ENCODE results near the gene GRHPR.

The GRHPR gene

GRCh38 chr9:37414503-37414943 is 8.0 kb upstream of the GRHPR start:
- H3K27ac ChIP-seq (ENCODE audit: insufficient read depth in 1 of 2, low read depth in 1 of 2, low read length in 2 of 2, poor library complexity in 1 of 2, severe bottlenecking in 2 of 2) = no peak overlapping the region
- H3K4me3 ChIP-seq (ENCODE audit: control insufficient read depth in 1 of 7, extremely low read depth in 1 of 7, insufficient read depth in 4 of 7, low read depth in 2 of 7, low read length in 6 of 7) = no peak overlapping the region
- H3K36me3 ChIP-seq (ENCODE audit: control insufficient read depth in 4 of 4, insufficient read depth in 4 of 4, low read length in 3 of 4) = no peaks in the 10 kb centered on the region
- no peaks in the 10 kb centered on the region for H3K27me3 ChIP-seq (replicated peaks in 2 of 5; ENCODE audit: control insufficient read depth in 4 of 5, insufficient read depth in 5 of 5, low read length in 4 of 5)
- no peaks in the 10 kb centered on the region for H3K4me1 ChIP-seq (ENCODE audit: control extremely low read depth in 1 of 4, control insufficient read depth in 4 of 4, insufficient read depth in 4 of 4, low read length in 3 of 4)
- no peak for DNase-seq
- POLR2A ChIA-PET = no interaction called here
- CTCF ChIA-PET = interaction anchor here (1.2 to 2.4 kb wide), 10 partner anchors 9 to 95 kb away, joined by 3 to 8 read pairs (median 3); no protein-coding TSS in a partner anchor
- no peaks in the 10 kb centered on the region for H3K9me3 ChIP-seq (ENCODE audit: control extremely low read depth in 1 of 5, control insufficient read depth in 4 of 5, insufficient read depth in 2 of 5, low read depth in 1 of 5, low read length in 4 of 5)
- WGBS (ENCODE audit: insufficient coverage) = 94% methylated on average over 10 of the region's 10 CpGs

DNA sequence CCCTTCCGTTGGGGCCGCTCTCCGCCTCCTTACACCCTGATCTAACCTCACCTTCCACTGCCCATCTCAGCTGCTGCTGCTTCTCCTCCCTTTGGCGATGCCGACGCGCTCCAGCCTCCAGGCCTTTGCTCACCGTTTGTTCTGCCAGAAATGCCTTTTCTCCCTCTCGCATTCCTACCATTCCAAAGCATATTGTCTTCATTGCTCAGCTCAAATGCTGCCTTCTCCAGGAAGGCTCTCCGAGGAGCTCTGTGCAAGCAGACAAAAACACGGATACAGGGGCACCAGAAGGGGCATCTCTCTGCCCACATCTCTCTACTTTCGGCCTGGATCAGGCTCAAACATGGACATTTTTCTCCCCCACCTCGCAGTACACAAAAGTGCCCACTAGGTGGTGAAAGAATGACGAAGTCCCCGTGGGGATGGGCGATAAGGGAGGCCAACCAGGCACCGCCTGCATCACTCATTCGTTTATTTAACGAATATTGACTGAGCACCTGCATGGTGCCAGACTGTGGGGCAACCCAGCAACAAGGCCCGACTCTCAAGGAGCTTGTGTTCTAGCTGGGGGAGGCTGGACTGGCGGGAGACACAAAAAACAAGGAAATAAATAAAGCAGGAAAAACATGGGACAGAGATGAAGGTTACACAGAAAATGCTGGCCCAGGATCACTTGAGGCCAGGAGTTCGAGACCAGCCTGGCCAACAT is 7.3 kb upstream of the GRHPR start:
- H3K36me3 ChIP-seq (ENCODE audit: control insufficient read depth in 4 of 4, insufficient read depth in 4 of 4, low read length in 3 of 4) = no peaks in the 10 kb centered on the region
- 31% methylated on average over 16 of the region's 22 CpGs for WGBS (ENCODE audit: insufficient coverage)
- no peak overlapping the region for H3K27ac ChIP-seq (ENCODE audit: insufficient read depth in 1 of 2, low read depth in 1 of 2, low read length in 2 of 2, poor library complexity in 1 of 2, severe bottlenecking in 2 of 2)
- ChIA-PET POLR2A (no interaction called here), CTCF (interaction anchor here (0.8 to 2.4 kb wide), 14 partner anchors 9 to 94 kb away, joined by 3 to 8 read pairs (median 3); no protein-coding TSS in a partner anchor)
- H3K9me3 ChIP-seq (ENCODE audit: control extremely low read depth in 1 of 5, control insufficient read depth in 4 of 5, insufficient read depth in 2 of 5, low read depth in 1 of 5, low read length in 4 of 5) = no peaks in the 10 kb centered on the region
- no peak overlapping the region for H3K4me3 ChIP-seq (ENCODE audit: control insufficient read depth in 1 of 7, extremely low read depth in 1 of 7, insufficient read depth in 4 of 7, low read depth in 2 of 7, low read length in 6 of 7)
- no peaks in the 10 kb centered on the region for H3K4me1 ChIP-seq (ENCODE audit: control extremely low read depth in 1 of 4, control insufficient read depth in 4 of 4, insufficient read depth in 4 of 4, low read length in 3 of 4)
- no peaks in the 10 kb centered on the region for H3K27me3 ChIP-seq (replicated peaks in 2 of 5; ENCODE audit: control insufficient read depth in 4 of 5, insufficient read depth in 5 of 5, low read length in 4 of 5)
- DNase-seq = peak; percentile 74 to 88 (median 85)

GRCh38 chr9:37417252-37417803 is 5.2 kb upstream of the GRHPR start:
- Histone ChIP-seq H3K9me3 (ENCODE audit: control extremely low read depth in 1 of 5, control insufficient read depth in 4 of 5, insufficient read depth in 2 of 5, low read depth in 1 of 5, low read length in 4 of 5) (no peaks in the 10 kb centered on the region), H3K27ac (ENCODE audit: insufficient read depth in 1 of 2, low read depth in 1 of 2, low read length in 2 of 2, poor library complexity in 1 of 2, severe bottlenecking in 2 of 2) (no peak overlapping the region), H3K4me1 (ENCODE audit: control extremely low read depth in 1 of 4, control insufficient read depth in 4 of 4, insufficient read depth in 4 of 4, low read length in 3 of 4) (peaks cover 0 to 9% (median 7%) of the 10 kb centered on the region in 4 experiments), H3K36me3 (ENCODE audit: control insufficient read depth in 4 of 4, insufficient read depth in 4 of 4, low read length in 3 of 4) (no peaks in the 10 kb centered on the region), H3K4me3 (ENCODE audit: control insufficient read depth in 1 of 7, extremely low read depth in 1 of 7, insufficient read depth in 4 of 7, low read depth in 2 of 7, low read length in 6 of 7) (no peak overlapping the region), H3K27me3 (replicated peaks in 2 of 5; ENCODE audit: control insufficient read depth in 4 of 5, insufficient read depth in 5 of 5, low read length in 4 of 5) (no peaks in the 10 kb centered on the region)
- ChIA-PET CTCF (interaction anchor here (2.2 kb wide), 1 partner anchor 10 kb away, joined by 10 read pairs; no protein-coding TSS in a partner anchor), POLR2A (no interaction called here)
- 94% methylated on average over 8 of the region's 9 CpGs for WGBS (ENCODE audit: insufficient coverage)
- no peak for DNase-seq

DNA sequence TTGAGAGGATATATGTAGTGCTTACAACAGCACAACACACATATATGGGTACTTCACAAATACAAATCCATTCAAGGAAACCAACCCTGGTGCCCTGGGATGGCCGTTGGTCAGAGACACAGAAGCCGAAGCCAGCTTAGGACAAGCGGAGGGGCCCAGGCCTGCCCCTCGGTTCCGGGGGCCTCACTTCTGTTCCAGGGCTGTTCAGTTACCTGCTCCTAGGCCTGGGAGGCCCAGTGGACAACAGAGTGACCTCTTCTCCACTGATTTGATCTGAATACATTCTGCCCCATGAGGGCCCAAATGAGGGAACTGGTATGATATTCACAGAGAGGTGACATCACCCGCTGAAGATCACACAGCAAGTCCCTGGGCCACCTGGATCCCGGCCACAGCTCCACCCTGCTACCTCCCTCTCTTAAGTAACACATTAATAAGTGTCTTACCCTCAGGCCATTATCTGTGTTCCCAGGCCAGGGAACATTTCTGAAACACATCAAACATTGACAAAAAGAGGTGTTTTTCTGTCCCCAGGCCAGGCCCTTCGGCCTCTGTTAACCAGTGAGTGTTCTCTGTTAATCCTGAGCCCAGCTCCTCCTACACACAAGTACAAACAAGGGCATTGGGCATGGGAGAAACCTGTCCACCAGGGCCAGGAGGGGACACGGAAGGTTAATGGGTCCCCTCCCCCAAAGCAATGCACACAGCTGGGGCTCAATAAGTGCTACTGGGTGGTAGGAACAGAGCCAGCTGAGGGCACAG is 4.5 kb upstream of the GRHPR start:
- WGBS (ENCODE audit: insufficient coverage) = 95% methylated on average over 8 of the region's 9 CpGs
- ChIA-PET CTCF (interaction anchor here (1.0 to 2.2 kb wide), 2 partner anchors 11 to 429 kb away, joined by 3 to 10 read pairs; no protein-coding TSS in a partner anchor), POLR2A (interaction anchor here (0.6 kb wide), 1 partner anchor 63 kb away, joined by 3 read pairs; no protein-coding TSS in a partner anchor)
- Histone ChIP-seq H3K27me3 (replicated peaks in 2 of 5; ENCODE audit: control insufficient read depth in 4 of 5, insufficient read depth in 5 of 5, low read length in 4 of 5) (no peaks in the 10 kb centered on the region), H3K4me3 (ENCODE audit: control insufficient read depth in 1 of 7, extremely low read depth in 1 of 7, insufficient read depth in 4 of 7, low read depth in 2 of 7, low read length in 6 of 7) (no peak overlapping the region), H3K4me1 (ENCODE audit: control extremely low read depth in 1 of 4, control insufficient read depth in 4 of 4, insufficient read depth in 4 of 4, low read length in 3 of 4) (peaks cover 0 to 13% (median 10%) of the 10 kb centered on the region in 4 experiments), H3K36me3 (ENCODE audit: control insufficient read depth in 4 of 4, insufficient read depth in 4 of 4, low read length in 3 of 4) (no peaks in the 10 kb centered on the region), H3K9me3 (ENCODE audit: control extremely low read depth in 1 of 5, control insufficient read depth in 4 of 5, insufficient read depth in 2 of 5, low read depth in 1 of 5, low read length in 4 of 5) (no peaks in the 10 kb centered on the region), H3K27ac (ENCODE audit: insufficient read depth in 1 of 2, low read depth in 1 of 2, low read length in 2 of 2, poor library complexity in 1 of 2, severe bottlenecking in 2 of 2) (no peak overlapping the region)
- DNase-seq = no peak

DNA sequence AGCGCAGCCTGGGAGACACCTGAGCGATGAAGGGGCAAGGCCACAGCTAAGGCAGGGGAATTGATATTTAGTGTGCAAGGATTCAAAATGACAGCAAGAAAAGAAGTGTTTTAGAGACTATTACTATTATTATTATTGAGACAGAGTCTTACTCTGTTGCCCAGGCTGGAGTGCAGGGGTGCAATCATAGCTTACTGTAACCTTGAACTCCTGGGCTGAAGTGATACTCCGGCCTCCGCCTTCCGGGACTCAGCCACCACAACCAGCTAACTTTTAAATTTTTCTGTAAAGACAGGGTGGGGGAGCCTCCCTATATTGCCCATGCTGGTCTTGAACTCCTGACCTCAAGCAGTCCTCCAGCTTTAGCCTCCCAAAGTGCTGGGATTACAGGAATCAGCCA is 3.3 kb upstream of the GRHPR start:
- ChIA-PET CTCF (interaction anchor here (0.8 to 2.2 kb wide), 3 partner anchors 12 to 430 kb away, joined by 3 to 10 read pairs (median 3); no protein-coding TSS in a partner anchor), POLR2A (no interaction called here)
- no peak for DNase-seq
- H3K27ac ChIP-seq (ENCODE audit: insufficient read depth in 1 of 2, low read depth in 1 of 2, low read length in 2 of 2, poor library complexity in 1 of 2, severe bottlenecking in 2 of 2) = no peak overlapping the region
- peaks cover 0 to 24% (median 21%) of the 10 kb centered on the region in 4 experiments for H3K4me1 ChIP-seq (ENCODE audit: control extremely low read depth in 1 of 4, control insufficient read depth in 4 of 4, insufficient read depth in 4 of 4, low read length in 3 of 4)
- H3K4me3 ChIP-seq (ENCODE audit: control insufficient read depth in 1 of 7, extremely low read depth in 1 of 7, insufficient read depth in 4 of 7, low read depth in 2 of 7, low read length in 6 of 7) = no peak overlapping the region
- H3K36me3 ChIP-seq (ENCODE audit: control insufficient read depth in 4 of 4, insufficient read depth in 4 of 4, low read length in 3 of 4) = peaks cover 0 to 4% (median 0%) of the 10 kb centered on the region in 4 experiments
- H3K27me3 ChIP-seq (replicated peaks in 2 of 5; ENCODE audit: control insufficient read depth in 4 of 5, insufficient read depth in 5 of 5, low read length in 4 of 5) = no peaks in the 10 kb centered on the region
- no peaks in the 10 kb centered on the region for H3K9me3 ChIP-seq (ENCODE audit: control extremely low read depth in 1 of 5, control insufficient read depth in 4 of 5, insufficient read depth in 2 of 5, low read depth in 1 of 5, low read length in 4 of 5)
- 100% methylated on average over 4 of the region's 5 CpGs for WGBS (ENCODE audit: insufficient coverage)

DNA sequence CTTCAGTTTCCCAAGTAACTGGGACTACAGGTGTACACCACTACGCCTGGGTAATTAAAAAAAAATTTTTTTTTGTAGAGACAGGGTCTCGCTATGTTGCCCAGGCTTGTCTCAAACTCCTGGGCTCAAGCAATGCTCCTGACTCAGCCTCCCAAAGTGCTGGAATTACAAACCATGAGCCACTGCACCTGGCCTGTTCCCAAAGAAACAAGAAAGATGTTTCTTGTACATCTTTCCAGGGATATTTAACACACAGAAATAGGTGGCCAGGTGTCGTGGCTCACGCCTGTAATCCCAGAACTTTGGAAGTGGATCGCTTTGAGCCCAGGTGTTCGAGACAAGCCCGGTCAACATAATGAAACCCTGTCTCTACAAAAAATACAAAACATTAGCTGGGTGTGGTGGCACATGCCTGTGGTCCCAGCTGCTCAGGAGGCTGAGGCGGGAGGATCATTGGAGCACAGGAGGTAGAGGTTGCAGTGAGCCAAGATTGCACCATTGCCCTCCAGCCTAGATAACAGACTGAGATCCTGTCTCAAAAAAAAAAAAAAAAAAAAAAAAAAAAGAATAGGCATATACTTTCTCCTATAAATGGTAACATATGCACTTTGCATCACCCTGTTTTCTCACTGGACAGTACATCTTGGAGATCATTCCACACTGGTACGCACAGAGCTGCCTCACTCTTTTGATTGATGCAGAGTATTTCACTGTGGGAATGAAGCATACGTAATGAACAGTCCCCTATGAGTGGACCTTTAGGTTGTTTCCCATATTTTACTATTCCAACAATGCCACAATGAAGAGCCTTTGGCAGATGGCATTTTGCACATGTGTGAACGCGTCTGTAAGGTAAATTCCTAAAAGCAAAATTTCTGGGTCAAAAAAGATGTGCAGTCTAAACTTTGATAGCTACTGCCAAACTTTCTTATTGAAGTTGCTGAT is 2.0 kb upstream of the GRHPR start:
- ChIA-PET CTCF (no interaction called here), POLR2A (no interaction called here)

More for the DNA sequence above, 2.0 kb upstream of the GRHPR start:
- DNase-seq = no peak
- H3K9me3 ChIP-seq (ENCODE audit: control extremely low read depth in 1 of 5, control insufficient read depth in 4 of 5, insufficient read depth in 2 of 5, low read depth in 1 of 5, low read length in 4 of 5) = no peaks in the 10 kb centered on the region
- no peak overlapping the region for H3K4me3 ChIP-seq (ENCODE audit: control insufficient read depth in 1 of 7, extremely low read depth in 1 of 7, insufficient read depth in 4 of 7, low read depth in 2 of 7, low read length in 6 of 7)
- H3K27ac ChIP-seq (ENCODE audit: insufficient read depth in 1 of 2, low read depth in 1 of 2, low read length in 2 of 2, poor library complexity in 1 of 2, severe bottlenecking in 2 of 2) = no peak overlapping the region
- H3K27me3 ChIP-seq (replicated peaks in 2 of 5; ENCODE audit: control insufficient read depth in 4 of 5, insufficient read depth in 5 of 5, low read length in 4 of 5) = no peaks in the 10 kb centered on the region
- H3K36me3 ChIP-seq (ENCODE audit: control insufficient read depth in 4 of 4, insufficient read depth in 4 of 4, low read length in 3 of 4) = peaks cover 3 to 17% (median 5%) of the 10 kb centered on the region in 4 experiments
- WGBS (ENCODE audit: insufficient coverage) = 98% methylated on average over 3 of the region's 12 CpGs
- peaks cover 0 to 25% (median 23%) of the 10 kb centered on the region in 4 experiments for H3K4me1 ChIP-seq (ENCODE audit: control extremely low read depth in 1 of 4, control insufficient read depth in 4 of 4, insufficient read depth in 4 of 4, low read length in 3 of 4)
